ENCODE measurements around the gene RHBDD1. TPM values are rescaled to one million over a fixed set of nuclear protein-coding genes. Genes with fewer than 3 reads are reported as not detected.

The RHBDD1 gene, protein sequence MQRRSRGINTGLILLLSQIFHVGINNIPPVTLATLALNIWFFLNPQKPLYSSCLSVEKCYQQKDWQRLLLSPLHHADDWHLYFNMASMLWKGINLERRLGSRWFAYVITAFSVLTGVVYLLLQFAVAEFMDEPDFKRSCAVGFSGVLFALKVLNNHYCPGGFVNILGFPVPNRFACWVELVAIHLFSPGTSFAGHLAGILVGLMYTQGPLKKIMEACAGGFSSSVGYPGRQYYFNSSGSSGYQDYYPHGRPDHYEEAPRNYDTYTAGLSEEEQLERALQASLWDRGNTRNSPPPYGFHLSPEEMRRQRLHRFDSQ
- total RNA-seq = 43.6 TPM

DNA sequence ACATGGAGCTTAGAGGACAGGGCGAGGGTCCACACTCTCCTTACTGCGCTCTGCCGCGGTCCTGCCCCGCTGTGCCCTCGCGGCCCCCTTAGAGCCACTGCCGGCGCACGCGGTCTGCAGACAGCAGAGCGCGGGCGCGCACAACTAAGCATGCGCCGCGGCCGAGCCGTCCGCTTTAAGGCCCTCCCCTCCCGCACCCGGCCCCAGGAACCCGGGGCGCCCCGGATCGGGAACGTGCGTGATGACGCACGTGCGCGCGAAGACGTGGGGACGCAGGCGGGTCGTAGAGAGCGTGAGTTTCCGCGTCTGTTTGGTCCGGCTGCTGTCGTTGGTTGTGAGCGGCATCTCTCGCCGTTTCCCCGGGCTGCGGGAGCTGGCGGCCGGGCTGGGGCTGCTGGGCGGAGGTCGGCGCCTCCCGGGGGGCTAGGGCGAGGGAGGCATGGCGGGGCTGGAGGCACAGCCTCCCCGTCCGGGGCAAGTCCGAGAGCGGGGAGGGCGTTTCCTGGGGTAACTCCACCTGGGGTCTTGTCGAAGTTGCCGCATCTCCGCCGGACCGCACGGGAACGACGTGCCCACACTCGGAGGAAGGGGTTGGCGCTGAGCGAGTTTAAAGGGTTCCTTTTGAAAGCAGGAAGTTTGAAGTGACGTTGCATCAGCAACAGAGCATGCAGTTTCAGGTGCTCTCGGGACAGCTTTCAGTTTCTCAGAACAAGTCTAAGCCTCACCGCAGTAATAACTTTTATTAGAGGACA is at the start of gene RHBDD1:
TSS of gene RHBDD1 (plus strand) at position 259 of the 752 bp plus-strand sequence. CDS start 28,640 bp downstream, outside the sequence.
- peak; percentile 98 for DNase-seq

GRCh38 chr2:226788064-226788463 is 47.8 kb upstream of the RHBDD1 start:
- DNase-seq = no peak

GRCh38 chr2:226788881-226789490 is 46.9 kb upstream of the RHBDD1 start:
- peak; percentile 10 for DNase-seq

DNA sequence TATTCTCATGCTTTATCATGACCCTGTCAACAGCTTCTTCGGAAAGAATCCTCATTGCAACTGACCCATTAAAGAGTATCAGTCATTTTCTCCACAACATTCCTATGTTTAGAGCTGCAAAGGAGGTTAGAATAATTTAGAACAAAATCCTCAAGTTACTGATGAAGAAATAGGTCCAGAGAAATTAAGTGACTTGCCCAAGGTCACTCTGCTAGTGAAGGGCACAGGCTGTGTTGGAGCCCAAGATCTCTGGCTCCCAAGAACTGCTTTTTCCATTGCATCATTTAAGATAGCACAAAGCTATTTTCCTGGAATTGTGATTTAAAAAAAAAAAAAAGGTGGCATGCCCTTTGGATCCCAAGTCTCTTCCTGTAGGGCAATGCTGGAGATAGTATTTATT is 45.8 kb upstream of the RHBDD1 start:
- DNase-seq = no peak

GRCh38 chr2:226790431-226790830 is 45.4 kb upstream of the RHBDD1 start:
- DNase-seq = peak; percentile 7

DNA sequence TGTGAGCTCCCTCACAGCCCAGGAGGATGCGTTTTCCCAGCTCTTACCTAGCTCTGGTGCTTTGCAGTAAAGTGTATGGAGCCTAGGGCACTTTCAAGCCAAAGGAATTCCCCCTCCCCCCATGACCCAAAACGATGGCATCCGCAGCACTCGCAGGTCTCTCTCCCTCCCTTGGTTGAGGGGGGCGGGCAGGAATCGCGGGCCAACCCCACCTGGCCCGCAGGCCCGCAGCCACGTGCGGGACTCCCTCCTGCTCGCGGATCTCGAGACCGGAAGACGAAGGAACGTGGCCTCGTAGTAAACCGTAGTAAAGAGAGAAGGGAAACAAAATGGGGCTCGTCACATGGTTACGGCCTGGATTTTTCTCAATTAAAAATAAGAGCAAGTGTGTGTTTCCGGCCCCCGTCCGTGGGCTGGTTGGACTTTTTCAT is 44.8 kb upstream of the RHBDD1 start:
- peak; percentile 84 for DNase-seq

DNA sequence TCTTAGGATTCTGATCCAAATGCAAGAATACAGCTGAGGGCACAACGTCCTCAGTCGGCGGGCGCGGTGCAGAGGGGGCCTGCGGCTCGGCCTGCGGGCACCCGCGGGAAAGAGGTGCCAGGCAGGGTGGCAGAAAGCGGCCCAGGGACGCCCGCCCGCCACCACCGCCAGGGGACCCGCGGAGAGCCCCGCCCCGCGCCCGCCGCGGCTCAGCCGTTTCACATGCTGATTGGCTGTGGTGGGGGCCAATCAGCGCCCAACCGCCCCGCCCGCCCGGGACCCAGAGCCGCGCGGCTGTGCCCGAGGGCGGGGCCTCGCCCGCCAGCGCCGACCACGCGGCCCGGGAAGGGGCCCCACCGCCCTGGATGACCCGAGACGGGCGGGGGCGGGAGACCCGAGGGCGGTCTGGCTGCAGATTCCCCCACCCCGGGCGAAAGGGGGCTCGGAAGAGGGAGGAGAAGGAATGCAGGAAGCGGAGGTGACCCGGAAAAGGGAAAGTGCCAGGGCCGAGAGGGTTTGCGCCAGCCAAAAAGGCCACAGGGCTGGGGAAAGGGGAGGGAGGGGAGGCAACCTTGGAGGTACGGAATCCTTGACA is 44.3 kb upstream of the RHBDD1 start:
- DNase-seq = peak; percentile 95

DNA sequence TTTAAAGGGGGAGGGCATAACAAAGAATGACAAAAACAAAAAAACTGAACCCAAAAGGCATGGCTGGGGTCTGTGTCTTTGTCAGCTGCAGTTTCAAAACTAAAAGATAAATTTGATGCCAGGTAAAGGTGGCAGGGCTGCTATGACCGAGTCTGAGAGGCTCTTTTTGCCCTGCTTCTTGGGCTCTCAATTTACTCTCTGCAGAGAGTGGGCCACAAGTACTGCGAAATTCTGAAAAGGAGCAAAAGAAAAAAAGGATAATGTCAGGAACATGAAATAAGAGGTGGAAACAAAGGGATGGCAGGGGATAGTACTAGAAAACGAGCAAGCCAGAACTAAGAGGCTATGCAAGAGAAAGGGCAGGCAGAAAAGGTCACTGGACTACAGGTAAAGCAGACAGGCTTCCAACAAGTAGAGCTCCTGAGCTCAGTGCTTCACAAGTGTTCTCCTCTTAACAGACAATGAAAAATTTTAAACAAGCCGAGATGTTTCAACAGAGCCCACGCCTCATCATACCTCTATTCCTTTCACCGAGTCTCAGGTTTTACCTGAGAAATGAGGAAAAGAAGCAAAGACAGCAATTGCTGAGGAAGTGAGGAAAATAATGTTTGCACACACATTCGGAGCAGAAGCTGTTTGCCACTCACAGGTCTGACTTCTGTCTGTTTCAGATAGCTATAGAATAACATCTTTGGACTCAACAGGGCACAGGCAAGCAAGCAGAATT is 43.5 kb upstream of the RHBDD1 start:
- peak; percentile 31 for DNase-seq

GRCh38 chr2:226793646-226794045 is 42.2 kb upstream of the RHBDD1 start:
- no peak for DNase-seq

GRCh38 chr2:226794196-226794661 is 41.6 kb upstream of the RHBDD1 start:
- peak; percentile 16 for DNase-seq

- peak; percentile 53 for DNase-seq
Observed at GRCh38 chr2:226794751-226795171, 41.1 kb upstream of the RHBDD1 start.

- DNase-seq = peak; percentile 6
Observed at GRCh38 chr2:226795281-226796011, 40.4 kb upstream of the RHBDD1 start.

- no peak for DNase-seq
Observed at GRCh38 chr2:226796012-226796839, 39.6 kb upstream of the RHBDD1 start.

- peak; percentile 25 for DNase-seq
Observed at GRCh38 chr2:226796840-226797288, 39.0 kb upstream of the RHBDD1 start.

- DNase-seq = no peak
Observed at GRCh38 chr2:226797289-226797988, 38.4 kb upstream of the RHBDD1 start.

DNA sequence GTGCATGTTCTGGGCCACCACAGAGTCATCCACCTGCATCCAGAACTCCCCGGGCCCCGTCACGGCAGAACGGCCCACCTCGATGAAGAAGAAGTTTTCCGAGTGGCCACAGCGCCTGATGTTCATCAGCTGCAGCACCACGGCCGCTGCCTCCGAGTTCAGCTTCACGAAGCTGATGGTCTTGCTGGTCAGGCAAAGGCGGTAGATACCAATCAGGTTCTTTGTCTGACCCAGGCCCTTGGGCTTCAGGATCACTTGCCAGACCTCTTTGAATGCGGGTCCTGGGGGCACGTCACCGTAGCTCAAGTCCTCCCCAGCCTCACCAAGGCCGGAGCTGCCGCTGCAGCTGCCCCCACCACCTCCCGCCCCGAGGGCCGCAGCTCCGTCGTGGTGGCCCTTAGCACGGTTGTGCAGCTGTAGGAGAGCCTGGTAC is 37.8 kb upstream of the RHBDD1 start:
- DNase-seq = no peak

- DNase-seq = peak; percentile 79
Observed at GRCh38 chr2:226798422-226799210, 37.2 kb upstream of the RHBDD1 start.

DNA sequence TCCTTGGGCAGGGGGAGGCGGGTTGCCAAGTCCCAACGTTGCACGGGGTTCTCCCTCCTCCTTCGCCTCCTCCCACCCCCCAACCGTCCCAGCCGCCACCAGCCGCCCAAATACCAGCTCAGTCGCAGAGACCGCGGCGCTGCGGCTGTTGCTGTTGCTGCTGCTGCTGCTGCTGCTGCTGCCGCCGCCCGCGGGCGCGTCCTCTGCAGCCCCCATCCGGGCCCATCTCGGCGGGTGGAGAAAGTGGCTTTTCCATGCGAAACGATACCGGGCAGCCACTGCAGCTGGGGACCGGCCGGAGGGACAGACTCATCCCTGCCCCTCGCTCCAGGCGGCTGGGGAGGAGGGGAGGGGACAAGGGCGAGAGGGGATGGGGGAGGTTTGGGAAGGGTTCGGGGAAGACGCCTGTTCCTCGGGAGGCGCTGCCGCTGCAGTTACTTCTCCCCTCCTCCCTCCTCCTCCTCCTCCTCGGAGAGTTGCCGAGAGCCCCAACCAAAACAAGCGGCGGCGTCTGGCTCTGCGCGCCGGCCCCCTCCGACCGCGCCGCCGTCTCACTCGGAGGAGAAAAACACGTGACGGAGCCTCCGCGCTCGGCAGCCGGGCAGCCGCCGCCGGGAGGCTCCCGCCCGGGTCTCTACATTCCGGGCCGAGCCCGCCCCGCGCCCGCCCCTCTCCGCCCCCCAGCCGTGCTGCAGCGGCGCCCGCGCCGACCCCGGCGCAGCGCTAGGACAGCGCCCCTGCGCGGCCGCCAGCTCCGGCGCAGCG is 36.5 kb upstream of the RHBDD1 start, which contains the start of gene IRS1:
TSS of gene IRS1 (minus strand) at position 610 of the 765 bp plus-strand sequence. CDS start 1,082 bp downstream, outside the sequence.
- DNase-seq = peak; percentile 91
